Activated CD8-positive, alpha-beta T cell treated with anti-CD3 and anti-CD28 coated beads for 36 hours (primary cell): Measurements from ENCODE around the gene GALNTL6. TPM values are rescaled to one million over a fixed set of nuclear protein-coding genes. Genes with fewer than 3 reads are reported as not detected.
"Not testable (repeated sequence)": the region's sequence is repeated elsewhere in the genome, so short reads cannot be mapped to it uniquely, and the experiment has no call there.

Experiments used
- ATAC-seq: fragments of 200-7000 bp; cut with Tn5 transposase; one replicate; pipeline ENCODE4 v1.10.0; 2021; ENCODE audit warnings: mild to moderate bottlenecking, moderate library complexity
- CTCF ChIA-PET: fragments of 350-600 bp; sonication (Branson Sonifier 250); formaldehyde crosslinking; loops from one replicate; lab custom pipeline; 2021; ENCODE audit warnings: antibody characterized with exemption; lab: Charles Lee
- POLR2A ChIA-PET: fragments of 350-600 bp; sonication (Branson Sonifier 250); formaldehyde crosslinking; loops from one replicate; lab custom pipeline; 2021; ENCODE audit warnings: antibody characterized with exemption; lab: Charles Lee
- DNase-seq: peaks from one replicate; pipeline ENCODE4 v3.0.0-alpha.2; 2020
- H3K27ac Mint-ChIP-seq: one replicate; pipeline ENCODE4 v1.8.0; 2021; ENCODE audit warnings: mild to moderate bottlenecking, mixed read lengths
- H3K27me3 Mint-ChIP-seq: one replicate; pipeline ENCODE4 v1.8.0; 2021; ENCODE audit warnings: mixed read lengths
- H3K36me3 Mint-ChIP-seq: one replicate; pipeline ENCODE4 v1.8.0; 2021; ENCODE audit warnings: low read depth, mixed read lengths
- H3K4me1 Mint-ChIP-seq: one replicate; pipeline ENCODE4 v1.8.0; 2021; ENCODE audit warnings: low read depth, mixed read lengths
- H3K4me3 Mint-ChIP-seq: one replicate; pipeline ENCODE4 v1.8.0; 2021; ENCODE audit warnings: mild to moderate bottlenecking, moderate library complexity, mixed read lengths
- H3K9me3 Mint-ChIP-seq: one replicate; pipeline ENCODE4 v1.8.0; 2021; ENCODE audit warnings: mixed read lengths
- intact Hi-C: fragments of 100-400 bp; cut with micrococcal nuclease; formaldehyde crosslinking; loops from one replicate; pipeline ENCODE4 v1.10.0; 2022
- total RNA-seq, 2 experiments: library from RNA; stranded (reverse); gene quantifications; one replicate each; pipeline ENCODE4 v1.2.3, GENCODE V29; 2021
- TF ChIP-seq, protein P1 (sequence below): fragments of 200-600 bp; IDR thresholded peaks from one replicate; pipeline ENCODE4 v1.8.0; 2022; ENCODE audit warnings: antibody characterized with exemption, mild to moderate bottlenecking

The GALNTL6 gene
- total RNA-seq, 2 experiments from 2014 or later = not detected

DNA sequence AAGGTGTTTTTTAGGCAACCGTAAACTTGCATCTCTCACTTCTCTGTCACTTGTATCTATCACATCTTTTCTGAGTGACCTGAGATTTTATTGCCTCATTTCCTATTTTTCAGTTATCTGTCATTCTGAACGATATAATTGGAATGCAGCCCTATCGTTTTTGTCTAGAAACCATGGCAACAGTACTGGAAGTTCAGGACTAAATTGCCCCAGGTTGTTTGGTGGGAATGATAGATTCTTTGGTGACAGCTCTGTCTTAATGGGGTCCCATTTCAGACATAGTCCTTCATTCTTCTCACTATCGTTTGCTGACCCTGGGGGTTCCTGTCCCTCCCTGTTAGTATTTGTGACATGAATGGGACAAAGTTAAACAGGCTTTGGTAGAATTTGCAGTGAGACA, 1087.7 kb downstream of the GALNTL6 start:
- Mint-ChIP-seq H3K9me3 (peaks cover 3% of the 10 kb centered on the region), H3K4me1 (no peaks in the 10 kb centered on the region), H3K36me3 (no peaks in the 10 kb centered on the region), H3K27me3 (peaks cover 3% of the 10 kb centered on the region), H3K4me3 (no peak overlapping the region), H3K27ac (no peak overlapping the region)
- POLR2A ChIA-PET = no interaction called here
- TF ChIP-seq, protein P1, sequence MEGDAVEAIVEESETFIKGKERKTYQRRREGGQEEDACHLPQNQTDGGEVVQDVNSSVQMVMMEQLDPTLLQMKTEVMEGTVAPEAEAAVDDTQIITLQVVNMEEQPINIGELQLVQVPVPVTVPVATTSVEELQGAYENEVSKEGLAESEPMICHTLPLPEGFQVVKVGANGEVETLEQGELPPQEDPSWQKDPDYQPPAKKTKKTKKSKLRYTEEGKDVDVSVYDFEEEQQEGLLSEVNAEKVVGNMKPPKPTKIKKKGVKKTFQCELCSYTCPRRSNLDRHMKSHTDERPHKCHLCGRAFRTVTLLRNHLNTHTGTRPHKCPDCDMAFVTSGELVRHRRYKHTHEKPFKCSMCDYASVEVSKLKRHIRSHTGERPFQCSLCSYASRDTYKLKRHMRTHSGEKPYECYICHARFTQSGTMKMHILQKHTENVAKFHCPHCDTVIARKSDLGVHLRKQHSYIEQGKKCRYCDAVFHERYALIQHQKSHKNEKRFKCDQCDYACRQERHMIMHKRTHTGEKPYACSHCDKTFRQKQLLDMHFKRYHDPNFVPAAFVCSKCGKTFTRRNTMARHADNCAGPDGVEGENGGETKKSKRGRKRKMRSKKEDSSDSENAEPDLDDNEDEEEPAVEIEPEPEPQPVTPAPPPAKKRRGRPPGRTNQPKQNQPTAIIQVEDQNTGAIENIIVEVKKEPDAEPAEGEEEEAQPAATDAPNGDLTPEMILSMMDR = no peak
- DNase-seq (no peak), ATAC-seq (no peak)
- intact Hi-C loops = no loop called here
- CTCF ChIA-PET = interaction anchor here (0.7 kb wide), 1 partner anchor 376 kb away, joined by 3 read pairs; no protein-coding TSS in a partner anchor

DNA sequence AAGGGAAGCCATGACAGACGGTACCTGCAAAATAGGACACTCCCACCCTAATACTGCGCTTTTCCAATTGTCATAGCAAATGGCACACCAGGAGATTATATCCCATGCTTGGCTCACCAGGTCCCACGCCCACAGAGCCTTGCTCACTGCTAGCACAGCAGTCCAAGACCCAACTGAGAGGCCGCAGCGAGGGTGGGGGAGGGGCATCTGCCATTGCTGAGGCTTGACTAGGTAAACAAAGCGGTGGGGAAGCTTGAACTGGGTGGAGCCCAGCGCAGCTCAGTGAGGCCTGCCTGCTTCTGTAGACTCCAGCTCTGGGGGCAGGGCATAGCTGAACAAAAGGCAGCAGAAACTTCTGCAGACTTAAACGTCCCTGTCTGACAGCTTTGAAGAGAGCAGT, 1099.3 kb downstream of the GALNTL6 start:
- intact Hi-C loops, H3K36me3 Mint-ChIP-seq, CTCF ChIA-PET, H3K4me3 Mint-ChIP-seq, H3K27me3 Mint-ChIP-seq, H3K27ac Mint-ChIP-seq, H3K9me3 Mint-ChIP-seq, ATAC-seq, POLR2A ChIA-PET, H3K4me1 Mint-ChIP-seq, DNase-seq: not testable (repeated sequence)

DNA sequence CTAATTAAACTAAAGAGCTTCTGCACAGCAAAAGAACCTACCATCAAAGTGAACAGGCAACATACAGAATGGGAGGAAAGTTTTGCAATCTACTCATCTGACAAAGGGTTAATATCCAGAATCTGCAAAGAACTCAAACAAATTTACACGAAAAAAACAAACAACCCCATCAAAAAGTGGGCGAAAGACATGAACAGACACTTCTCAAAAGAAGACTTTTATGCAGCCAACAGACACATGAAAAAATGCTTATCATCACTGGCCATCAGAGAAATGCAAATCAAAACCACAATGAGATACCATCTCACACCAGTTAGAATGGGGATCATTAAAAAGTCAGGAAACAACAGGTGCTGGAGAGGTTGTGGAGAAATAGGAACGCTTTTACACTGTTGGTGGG, 1104.2 kb downstream of the GALNTL6 start:
- intact Hi-C loops, H3K27me3 Mint-ChIP-seq, POLR2A ChIA-PET, CTCF ChIA-PET, H3K4me3 Mint-ChIP-seq, ATAC-seq, H3K36me3 Mint-ChIP-seq, H3K9me3 Mint-ChIP-seq, H3K27ac Mint-ChIP-seq, DNase-seq, H3K4me1 Mint-ChIP-seq: not testable (repeated sequence)

DNA sequence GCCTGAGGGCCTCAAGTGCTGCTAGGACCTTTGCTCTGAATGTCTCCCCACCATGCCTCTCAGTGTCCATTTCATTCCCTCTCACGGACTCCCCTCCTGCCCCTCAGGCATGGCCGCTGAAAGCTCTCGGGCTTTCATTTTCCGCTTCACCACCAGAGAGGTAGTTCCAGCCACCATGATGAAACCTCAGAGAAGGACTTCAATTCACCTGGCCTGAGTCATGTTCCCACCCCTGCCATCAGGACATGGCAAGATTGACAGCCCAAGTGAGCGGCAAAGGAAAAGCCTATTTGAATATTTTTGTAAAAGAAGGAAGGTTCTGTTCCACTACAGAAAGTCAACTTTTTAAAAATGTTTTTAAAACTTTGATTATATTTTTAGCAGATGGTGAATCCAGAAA, 1106.1 kb downstream of the GALNTL6 start:
- Mint-ChIP-seq H3K4me1 (no peaks in the 10 kb centered on the region), H3K36me3 (no peaks in the 10 kb centered on the region), H3K27me3 (no peaks in the 10 kb centered on the region), H3K27ac (no peak overlapping the region), H3K9me3 (no peaks in the 10 kb centered on the region), H3K4me3 (no peak overlapping the region)
- CTCF ChIA-PET = no interaction called here
- ATAC-seq (no peak), DNase-seq (no peak)
- POLR2A ChIA-PET = no interaction called here
- intact Hi-C loops = no loop called here
- TF ChIP-seq, protein P1 = no peak

DNA sequence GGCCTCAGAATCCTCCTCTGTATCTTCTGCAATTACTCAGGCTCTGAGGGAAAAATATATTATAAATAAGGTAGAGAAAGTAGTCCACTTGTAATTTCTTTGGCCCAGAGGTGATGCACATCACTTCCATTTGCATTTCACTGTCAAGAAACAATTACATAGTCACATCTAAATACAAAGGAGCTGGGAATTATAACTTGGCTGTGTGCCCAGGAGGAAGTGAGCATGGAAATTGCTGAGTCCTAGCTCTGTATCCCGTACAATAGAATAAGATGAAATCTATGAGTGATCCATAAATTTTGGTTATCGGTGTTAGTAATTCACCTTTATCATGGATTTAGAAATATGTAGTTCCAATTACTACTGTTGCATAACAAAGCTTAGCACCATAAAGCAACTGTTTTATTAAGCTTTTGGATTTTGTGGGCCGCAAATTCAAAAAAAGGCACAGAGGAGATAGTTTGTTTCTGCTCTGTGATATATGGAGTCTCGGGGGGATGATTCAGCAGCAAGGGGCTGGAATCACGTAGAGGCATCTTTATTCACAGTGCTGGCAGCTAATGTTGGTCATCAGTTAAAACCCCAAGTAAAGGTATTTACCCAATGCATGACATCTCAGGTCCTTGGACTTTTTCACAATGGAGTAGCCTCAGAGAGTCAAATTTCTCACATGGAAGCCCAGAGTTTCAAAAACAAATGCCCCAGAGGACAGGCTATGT, 1114.1 kb downstream of the GALNTL6 start:
- intact Hi-C loops = no loop called here
- H3K36me3 Mint-ChIP-seq = no peaks in the 10 kb centered on the region
- H3K9me3 Mint-ChIP-seq = no peaks in the 10 kb centered on the region
- DNase-seq (no peak), ATAC-seq (no peak)
- H3K27ac Mint-ChIP-seq = no peak overlapping the region
- H3K4me3 Mint-ChIP-seq = no peak overlapping the region
- TF ChIP-seq, protein P1 = no peak
- no peaks in the 10 kb centered on the region for H3K4me1 Mint-ChIP-seq
- ChIA-PET POLR2A (interaction anchor here (0.6 kb wide), 1 partner anchor 561 kb away, joined by 3 read pairs; no protein-coding TSS in a partner anchor), CTCF (no interaction called here)
- H3K27me3 Mint-ChIP-seq = peaks cover 2% of the 10 kb centered on the region

DNA sequence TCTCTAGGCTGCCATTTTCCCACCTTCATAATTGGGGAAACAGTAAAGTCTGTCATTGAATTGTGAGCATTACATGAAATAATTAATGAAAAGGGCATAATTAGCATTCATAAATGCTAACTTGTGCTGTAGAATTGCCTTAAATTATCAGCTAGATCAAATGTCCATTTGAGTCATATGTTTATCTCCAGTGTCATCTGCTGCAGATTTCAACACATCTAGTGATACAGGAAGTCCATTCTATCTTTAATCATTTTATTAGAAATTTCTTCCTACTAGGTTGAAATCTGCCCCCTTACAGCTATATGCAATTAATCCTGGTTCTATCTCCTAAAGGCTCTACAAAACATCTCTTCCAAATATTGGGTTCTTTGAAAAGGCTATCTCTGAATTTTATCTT, 1115.1 kb downstream of the GALNTL6 start:
- TF ChIP-seq, protein P1 = no peak
- no peaks in the 10 kb centered on the region for H3K4me1 Mint-ChIP-seq
- no peak overlapping the region for H3K4me3 Mint-ChIP-seq
- H3K36me3 Mint-ChIP-seq = no peaks in the 10 kb centered on the region
- ChIA-PET CTCF (no interaction called here), POLR2A (no interaction called here)
- no peaks in the 10 kb centered on the region for H3K9me3 Mint-ChIP-seq
- H3K27me3 Mint-ChIP-seq = peaks cover 4% of the 10 kb centered on the region
- ATAC-seq (no peak), DNase-seq (no peak)
- intact Hi-C loops = no loop called here
- no peak overlapping the region for H3K27ac Mint-ChIP-seq
